Measurements from ENCODE around the gene NCOA4.
"Not testable (repeated sequence)": the region's sequence is repeated elsewhere in the genome, so short reads cannot be mapped to it uniquely, and the experiment has no call there.

NCOA4 gene

DNA sequence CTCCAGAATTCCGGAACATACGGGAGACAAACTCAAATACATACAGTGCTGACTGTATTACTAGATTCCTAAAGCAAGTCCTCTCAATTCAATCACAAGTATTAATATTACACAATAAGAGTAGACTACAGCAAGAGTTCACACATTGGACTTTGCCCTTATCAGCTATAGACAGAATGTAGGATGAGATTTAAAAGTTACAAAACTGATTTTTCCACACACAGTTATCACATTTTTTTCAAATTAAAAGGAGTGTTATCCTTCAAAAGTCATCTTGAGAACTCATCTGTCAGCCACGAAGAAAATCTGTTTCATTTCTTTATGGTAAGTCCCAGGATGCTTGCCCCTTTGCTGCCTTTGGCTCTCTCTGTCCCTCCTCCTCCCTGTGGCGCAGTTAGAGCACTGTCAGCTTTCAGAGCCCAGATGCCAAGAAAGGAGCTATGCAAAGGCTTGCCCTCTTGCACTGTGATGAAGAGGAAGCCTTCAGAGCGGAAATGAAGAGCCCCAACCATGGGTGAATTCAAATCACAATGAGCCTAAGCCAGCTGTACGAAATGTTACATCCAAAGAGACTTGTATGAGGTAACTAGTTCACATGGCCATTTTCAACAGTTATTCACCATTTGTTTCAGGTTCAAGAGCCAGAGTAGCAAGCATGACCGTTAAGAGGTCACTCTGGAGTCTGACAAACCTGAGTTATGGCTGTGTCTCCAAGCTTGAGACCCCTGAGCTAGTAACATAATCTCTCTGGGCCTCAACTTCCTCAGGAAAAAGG lies 10.7 kb downstream of the NCOA4 start:
- no peak for DNase-seq (ENCODE audit: low spot score)

DNA sequence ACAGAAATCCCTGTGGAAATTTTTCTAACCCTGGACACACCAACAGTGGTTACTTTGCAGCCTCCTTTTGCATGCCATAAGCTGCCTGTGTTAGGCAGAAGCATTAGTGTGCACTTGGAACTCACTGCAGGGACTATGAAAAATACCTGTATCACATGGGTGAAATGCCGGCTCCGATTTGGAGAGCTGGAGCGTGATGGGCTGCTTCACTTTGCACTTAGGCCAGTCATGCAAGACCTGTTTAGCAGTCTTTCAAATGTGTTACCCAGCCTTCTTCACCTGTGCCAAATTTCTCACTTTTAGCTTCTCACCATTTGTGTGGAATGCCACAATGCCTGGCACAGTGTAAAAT lies 11.3 kb downstream of the NCOA4 start:
- no peak for DNase-seq (ENCODE audit: low spot score)

DNA sequence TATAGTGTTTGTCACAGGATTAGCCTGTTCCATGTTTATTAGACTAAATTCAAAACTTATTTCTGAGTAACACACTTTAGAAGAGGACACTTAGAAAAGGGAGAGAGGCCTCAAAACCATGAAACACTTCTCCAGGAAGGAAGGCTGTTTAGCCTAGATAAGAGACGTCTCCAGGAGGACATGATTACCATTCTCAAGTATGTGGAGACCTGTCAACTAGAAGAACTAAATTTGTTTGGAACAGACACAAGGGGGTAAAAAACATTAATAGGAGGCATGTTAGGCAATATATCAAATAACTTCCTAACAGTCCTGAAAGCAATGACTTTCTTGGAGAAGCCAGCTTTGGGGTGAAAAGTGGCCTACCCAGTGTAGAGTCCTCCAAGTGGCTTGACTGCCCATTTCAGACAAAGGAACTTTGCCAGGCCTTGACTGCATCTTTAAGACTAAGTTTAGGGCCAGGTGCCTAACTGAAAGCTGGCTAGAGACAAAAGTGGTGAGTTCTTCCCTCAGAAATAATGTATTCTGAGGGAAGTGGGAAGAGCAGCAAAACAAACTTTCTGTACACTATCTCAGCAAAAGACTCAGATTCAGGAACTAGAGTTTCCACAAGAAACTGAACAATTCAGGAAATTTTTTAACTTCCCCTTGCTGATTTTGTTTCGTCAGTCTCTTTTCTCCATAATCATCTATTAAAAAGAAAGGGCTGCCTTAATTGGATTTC lies 11.8 kb downstream of the NCOA4 start:
- no peak for DNase-seq (ENCODE audit: low spot score)

DNA sequence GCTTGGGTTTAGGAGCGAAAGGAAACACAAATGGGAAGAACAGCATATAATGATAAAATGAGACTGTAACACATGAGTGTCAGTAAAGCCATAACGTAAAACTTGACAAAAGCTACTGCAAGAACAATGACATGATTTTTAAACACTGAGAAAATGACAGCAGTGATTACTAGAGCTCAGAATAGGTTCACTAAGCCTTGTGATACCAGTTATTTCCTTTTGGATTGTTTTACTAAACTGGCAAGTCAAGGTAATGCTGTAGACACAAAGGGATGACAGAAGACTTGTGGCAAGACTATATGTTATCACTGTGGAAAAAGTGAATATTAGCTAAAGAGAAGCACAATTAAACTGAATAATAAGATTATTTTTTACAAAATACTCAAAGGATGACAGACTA lies 12.7 kb downstream of the NCOA4 start:
- no peak for DNase-seq (ENCODE audit: low spot score)

DNA sequence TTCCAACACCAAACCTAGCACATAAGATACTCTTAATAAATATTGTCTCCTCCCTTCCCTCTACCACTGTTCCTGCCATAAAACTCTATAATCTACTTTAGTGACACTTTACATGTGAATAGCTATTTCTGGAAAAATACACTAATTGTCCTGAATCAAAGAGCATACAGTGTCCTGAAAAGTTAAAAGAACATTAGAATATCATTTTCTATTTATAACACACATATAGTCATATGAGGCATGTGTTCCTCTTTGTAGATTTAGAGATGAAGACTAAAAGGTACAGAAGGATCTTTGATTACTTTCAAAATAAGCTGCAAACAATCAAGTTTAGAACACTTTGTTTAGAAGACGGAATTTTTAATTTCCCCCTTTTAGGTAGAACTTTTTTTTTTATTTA lies 13.6 kb downstream of the NCOA4 start:
- no peak for DNase-seq (ENCODE audit: low spot score)

DNA sequence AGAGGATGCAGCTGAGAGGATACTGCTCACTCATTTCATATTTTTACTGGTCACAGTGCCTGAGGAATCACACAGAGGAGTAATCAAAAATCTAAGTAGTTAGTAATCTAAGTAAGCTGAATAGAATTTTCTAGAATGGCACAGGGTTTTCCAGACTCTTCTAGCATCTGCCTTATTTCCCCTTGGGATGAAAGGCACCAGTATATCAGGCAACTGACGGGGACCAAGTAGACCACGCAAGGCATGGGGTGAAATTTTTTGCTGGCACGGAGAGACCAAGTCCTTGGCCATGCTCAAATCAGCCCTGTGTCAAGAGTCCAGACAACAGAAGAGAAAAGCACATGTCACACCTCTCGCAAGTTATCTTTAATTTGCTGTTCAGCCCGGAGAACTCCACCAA lies 14.2 kb downstream of the NCOA4 start:
- no peak for DNase-seq (ENCODE audit: low spot score)

DNA sequence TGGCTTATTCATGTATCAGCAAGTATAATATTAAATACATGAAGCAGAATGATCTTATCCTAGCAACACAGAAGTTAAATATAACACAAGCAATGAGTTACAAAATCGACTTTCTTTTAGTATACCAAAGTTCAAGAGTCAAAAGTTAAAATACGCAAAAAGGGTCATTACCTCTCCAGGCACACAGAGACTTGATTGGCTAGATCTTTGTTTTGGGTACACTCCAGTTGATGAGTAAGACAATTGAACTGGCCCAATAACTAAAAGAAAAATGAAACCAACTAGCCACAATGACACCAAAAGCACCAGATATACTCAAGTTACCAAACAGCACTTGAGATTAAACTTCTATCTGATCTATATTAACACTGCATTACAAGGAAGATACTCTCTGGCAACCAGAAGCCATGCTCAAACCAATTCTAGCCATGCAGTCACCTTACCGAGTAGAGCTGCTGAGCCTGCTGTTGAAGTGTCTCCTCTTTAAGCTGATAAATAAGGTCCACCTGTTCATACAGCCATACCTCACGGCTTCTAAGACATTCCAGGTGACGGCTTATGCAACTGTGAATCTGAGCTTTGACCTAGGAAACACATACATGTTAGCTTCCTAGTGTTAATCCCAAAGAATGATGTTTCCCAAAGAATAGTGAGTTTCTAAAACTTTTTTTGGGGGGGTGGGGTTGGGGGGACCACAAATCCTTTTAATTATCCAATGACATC lies 15.6 kb downstream of the NCOA4 start:
- DNase-seq (ENCODE audit: low spot score): no peak

DNA sequence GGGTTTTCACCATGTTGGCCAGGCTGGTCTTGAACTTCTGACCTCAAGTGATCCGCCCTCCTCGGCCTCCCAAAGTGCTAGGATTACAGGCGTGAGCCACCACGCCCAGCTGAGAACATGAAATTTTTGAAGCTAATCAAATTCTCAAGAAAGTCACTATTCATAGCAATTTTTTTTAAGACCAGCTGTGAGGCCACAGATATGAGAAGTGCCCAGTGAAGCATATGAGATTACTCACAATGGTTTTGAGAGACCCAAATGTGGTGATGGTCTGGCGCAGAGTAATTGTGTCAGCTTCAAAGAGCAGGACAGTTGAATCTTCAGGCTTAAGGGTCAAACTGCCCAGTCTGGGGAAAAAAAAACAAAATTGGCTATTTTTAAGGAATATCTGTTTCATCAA lies 16.2 kb downstream of the NCOA4 start:
- no peak for DNase-seq (ENCODE audit: low spot score)

DNA sequence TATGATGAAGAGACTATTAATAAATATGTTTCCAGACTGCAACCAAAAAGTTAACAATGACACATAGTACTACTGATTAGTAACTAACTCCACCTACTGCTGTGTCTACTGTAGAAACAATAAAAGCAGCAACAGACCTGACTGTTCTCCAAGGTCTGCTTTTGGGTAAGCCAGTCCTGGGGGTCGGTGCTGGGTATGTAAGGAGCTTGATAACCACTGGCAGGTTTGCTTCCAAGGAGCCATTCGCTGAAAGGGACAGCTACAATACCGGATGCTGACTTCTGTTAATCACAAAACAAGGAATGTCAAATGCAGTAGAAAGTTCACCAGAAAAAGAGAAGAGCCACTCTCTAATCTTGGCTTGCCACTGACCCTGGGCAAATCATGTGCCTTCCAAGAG lies 17.7 kb downstream of the NCOA4 start:
- DNase-seq (ENCODE audit: low spot score): no peak

DNA sequence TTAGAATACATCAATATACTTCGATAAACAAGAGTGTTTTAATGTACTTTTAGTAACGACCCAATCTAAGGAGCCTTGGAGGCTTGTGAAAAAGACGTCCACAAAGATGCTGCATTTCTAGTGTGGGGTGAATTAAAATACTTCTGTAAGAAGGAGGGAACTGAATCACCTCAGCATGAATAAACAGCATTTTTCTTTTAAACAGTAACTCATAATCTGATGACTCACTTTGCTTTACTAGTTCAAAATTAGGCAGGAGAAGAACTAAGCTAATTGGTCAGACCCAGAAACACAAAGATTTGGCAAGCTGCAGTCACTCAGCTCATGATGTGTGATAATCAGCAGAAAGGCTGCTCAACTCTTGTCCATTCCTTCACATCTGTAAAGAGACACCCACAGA lies 24.2 kb downstream of the NCOA4 start:
- DNase-seq (ENCODE audit: low spot score): no peak

DNA sequence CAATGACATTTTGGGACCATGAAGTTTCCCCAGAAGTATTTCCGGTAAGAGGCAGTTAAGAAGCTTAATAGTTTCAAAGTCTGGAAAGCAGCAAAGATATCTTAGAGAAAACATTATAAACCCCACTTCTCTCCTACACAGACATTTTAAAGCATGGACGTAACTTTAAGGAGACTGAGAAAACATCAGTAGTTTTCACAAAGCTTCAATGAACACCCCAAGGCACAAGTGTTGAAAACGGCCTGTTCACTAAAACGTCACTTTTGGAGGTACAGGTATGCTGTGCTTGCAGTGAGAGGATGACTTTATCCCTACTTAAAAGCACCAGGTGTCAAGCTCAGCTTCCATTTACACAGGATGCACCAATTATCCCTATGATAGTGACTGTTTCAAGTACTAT lies 25.0 kb downstream of the NCOA4 start:
- no peak for DNase-seq (ENCODE audit: low spot score)

DNA sequence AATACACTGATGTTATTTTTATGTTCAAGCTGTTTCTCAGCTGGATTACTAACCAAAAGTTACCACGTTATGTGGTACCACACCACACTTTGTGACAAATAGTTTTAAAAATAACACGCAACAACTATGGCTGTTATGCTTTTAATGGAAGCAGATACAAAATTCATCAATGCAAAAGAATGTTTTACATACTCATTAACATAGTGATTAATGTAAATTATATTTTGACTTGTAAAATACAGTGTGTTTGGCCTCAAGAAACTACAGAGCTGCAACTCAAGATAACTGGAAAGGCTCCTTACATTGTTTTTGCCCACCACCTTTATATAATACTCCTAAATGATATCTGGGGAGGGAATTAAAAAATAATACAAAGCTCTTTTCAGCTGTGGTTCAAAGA lies 25.5 kb downstream of the NCOA4 start:
- no peak for DNase-seq (ENCODE audit: low spot score)

DNA sequence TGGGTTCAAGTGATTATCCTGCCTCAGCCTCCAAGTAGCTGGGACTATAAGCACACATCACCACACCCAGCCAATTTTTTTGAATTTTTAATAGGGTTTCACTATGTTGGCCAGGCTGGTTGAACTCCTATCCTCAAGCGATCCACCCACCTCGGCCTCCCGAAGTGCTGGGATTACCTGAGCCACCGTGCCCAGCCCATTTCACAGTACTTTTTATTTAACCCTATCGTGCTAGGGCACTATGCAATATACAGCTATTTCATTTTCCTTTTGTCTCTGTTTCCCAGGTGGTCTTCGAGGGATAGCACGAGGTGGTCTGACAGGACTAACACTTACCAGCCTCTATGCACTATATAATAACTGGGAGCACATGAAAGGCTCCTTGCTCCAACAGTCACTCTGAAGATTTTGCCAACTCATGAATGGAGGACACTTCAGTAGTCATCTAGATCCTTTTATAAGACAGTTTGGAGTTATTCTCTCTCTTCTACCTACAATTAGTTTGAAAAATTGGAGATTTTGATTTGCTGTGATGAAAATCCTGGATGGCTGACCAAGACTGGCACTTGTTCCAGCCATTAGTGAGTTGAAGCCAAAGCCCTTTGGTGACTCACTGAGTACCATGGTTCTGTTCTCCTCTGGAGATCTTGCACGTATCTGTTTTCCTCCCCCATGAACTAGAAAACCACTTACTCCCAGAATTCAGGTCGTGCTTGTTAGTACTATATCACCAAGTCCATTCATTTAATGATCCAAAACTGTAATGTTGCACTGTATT lies 27.3 kb downstream of the NCOA4 start:
- no peak for DNase-seq (ENCODE audit: low spot score)

DNA sequence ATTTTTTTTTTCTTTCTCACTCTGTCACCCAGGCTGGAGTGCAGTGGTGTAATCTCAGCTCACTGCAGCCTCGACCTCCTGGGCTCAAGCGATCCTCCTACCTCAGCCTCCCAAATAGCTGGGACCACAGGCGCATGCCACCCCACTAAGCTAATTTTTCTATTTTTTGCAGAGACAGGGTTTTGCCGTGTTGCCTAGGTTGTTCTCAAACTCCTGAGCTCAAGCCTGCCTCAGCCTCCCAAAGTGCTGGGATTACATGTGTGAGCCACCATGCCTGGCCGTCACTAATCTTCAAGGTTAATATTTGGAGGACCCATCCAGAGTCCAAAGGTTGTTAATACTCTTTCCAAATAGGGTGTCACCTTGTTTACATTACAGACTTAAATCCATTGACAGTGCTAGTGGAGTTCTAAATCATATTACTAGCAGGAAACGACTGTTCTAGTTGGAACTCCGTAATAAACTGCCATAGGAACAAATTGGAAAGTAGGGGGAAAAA lies 28.2 kb downstream of the NCOA4 start:
- DNase-seq (ENCODE audit: low spot score): not testable (repeated sequence)

DNA sequence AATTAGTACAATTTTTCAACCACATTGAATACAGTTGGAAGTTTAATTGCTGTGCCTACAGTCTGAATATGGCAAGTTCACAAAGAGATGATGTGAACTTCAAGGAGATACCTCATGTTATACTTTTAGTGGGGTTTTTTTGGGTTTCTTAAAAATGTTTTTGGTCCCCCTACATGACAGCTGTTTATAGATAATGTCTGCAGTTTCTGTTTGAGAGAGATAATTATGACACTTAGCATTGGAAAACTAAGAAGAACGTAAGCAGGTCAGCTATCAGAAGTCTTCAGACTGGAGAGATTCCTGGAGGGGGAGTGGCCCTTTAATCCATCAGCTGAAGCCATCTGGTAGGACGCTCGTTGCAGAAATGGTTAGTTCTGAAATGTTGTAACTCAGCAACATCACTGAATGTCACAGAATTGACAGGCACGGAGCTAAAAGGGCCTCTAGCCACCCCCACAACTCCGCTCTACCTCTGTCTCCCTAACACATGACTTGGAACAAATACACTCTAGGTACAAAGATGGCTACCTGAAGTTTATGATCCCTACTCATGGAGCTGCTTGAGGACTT lies 29.2 kb downstream of the NCOA4 start:
- DNase-seq (ENCODE audit: low spot score): no peak

DNA sequence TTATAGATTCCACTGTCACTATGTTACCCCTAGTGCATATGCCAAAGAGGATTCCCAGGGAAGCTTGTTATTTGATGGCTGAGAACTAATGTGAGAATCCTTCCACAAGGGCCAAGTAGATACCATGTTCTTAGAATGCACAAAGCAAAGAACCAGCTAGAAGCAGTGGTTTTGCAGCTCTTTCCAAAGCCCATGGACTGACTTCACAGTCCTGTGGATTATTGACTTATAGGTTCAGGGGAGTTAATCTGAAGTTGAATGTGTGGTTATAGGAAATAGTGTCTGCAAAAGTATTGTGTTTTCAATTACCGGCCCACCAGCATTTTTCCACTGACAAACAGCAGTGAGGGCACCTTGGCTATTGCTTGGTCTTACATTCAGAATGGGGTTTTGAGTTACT lies 29.9 kb downstream of the NCOA4 start:
- DNase-seq (ENCODE audit: low spot score): no peak

DNA sequence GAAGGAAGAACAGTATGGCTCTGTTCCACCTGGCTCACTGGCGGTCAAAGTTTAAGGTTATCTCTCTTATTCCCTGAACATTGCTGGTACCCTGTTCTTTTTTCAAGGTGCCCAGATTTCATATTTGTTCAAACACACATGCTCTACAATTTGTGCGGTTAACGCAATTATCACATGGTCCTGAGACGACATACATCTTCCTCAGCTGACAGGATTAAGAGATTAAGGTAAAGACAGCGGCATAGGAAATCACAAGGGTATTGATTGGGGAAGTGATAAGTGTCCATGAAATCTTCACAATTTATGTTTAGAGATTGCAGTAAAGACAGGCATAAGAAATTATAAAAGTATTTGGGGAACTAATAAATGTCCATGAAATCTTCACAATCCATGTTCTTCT lies 30.5 kb downstream of the NCOA4 start:
- not testable (repeated sequence) for DNase-seq (ENCODE audit: low spot score)

DNA sequence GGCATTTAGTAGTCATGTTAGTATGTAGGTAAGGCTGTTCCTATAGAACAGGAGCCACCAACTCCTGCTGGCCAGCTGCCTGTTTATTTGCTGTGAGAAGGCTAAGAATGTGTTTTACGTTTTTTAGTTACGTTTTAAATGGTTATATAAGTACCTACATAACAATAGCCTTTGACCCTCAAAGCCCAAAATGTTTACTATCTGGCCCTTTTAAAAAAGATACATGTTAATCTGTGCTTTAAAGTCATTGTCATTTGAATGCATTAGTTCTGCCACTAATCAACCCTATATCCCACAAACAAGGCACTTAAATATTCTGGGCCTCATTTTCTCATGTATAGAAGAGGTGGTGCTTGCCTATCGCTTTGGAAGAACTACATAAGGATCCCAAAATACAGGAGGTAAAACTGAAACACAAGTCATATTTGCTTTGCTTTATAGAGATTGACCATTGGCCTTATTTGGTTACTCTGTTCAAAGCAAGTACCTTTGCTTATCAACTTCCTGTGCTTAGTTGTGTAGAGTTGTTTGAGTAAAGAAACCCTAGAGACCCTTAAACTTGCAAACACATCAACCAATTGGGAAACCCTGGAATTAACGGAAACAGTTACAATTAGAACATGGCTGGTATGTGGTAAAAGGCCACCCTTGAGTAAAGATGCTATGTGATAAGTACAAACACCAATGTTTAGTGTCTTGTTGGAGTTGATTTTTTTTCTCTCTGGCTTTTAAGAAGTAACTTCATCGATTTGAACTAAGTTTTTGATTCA lies 32.2 kb downstream of the NCOA4 start:
- no peak for DNase-seq (ENCODE audit: low spot score)

DNA sequence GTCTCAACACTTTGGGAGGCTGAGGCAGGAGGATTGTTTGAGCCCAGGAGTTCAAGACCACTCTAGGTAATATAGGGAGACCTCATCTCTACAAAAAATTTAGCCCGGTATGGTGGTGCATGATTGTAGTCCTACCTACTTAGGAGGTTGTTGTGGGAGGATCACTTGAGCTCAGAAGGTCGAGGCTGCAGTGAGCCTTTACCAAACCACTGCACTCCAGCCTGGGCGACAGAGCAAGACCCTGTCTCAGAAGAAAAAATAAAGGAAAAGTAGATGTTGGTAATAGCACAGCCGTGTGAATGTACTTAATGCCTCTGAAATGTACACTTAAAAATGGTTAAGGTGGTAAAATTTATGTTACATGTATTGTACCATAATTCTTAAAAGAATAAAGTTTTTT lies 32.9 kb downstream of the NCOA4 start:
- no peak for DNase-seq (ENCODE audit: low spot score)

DNA sequence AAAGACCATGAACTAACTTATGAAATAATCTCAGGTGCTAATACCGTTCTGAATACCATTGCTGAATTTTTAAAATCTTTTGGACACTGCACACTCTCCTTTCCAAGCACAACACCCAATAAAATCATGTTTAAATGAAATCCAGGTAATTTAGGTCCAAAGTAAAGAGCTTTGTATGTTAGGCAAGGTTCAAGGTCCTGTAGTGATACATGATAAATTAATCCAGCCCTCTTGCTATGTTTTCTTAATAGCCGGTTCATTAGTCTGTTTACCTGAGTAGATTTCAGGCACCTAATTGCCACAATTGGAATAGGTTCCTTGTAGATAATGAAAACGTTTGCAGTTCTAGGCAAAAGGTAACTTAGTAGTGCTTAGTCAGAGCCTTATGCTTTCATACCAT lies 44.8 kb downstream of the NCOA4 start:
- DNase-seq (ENCODE audit: low spot score): not testable (repeated sequence)

DNA sequence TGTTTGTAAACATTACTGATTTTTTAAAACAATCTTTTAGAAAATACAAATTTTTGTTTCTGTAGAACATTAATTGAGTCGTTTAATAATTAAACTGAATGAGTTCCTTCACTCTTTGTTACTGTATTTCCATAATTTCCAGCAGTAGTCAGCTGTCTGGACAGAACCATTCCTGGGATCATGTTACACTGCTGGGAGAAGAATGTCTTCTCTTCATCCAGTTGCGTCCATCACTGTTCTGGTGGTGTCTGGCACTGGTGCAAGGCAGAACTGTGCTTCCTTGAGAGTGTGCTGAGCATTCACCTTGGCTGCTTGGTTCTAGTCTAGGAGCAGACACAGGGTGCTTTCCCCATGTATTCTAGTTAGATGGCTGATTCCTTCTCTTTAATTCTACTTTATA lies 46.0 kb downstream of the NCOA4 start:
- DNase-seq (ENCODE audit: low spot score): not testable (repeated sequence)

Data from HuH-7.5 (cell line).